Sciatic nerve (tissue), 2 donors: ENCODE measurements around the gene SHISA9. TPM values are rescaled to one million over a fixed set of nuclear protein-coding genes. Genes with fewer than 3 reads are reported as not detected.

Experiments used
- ATAC-seq: fragments of 200-7000 bp; cut with Tn5 transposase; one replicate; pipeline ENCODE4 v1.9.1; 2020; ENCODE audit warnings: mild to moderate bottlenecking, moderate library complexity
- DNase-seq: peaks from one replicate; pipeline ENCODE4 v3.0.0-alpha.2; 2020; ENCODE audit warnings: low spot score
- intact Hi-C: fragments of 100-400 bp; cut with DNase I; formaldehyde crosslinking; loops from one replicate; pipeline ENCODE4 v1.14.2; 2022
- total RNA-seq: library from RNA; stranded (reverse); fragmentation: NEBNext Ultra II Directional; extraction: Animal tissue kit (Norgen Biotek cat#: 25700); gene quantifications from one replicate; pipeline ENCODE4 v1.2.1, GENCODE V29; 2021
- donor health status: DM: no; HTN: no; CAD: no.
- donor health status: DM: no; HTN: no; CAD: no.

The SHISA9 gene
- total RNA-seq, 1 donor from 2014 or later = 3.8 TPM

- intact Hi-C loops = no loop called here
Observed at GRCh38 chr16:13194766-13195165, 293.4 kb downstream of the SHISA9 start.

GRCh38 chr16:13203725-13204124 is 302.3 kb downstream of the SHISA9 start:
- intact Hi-C loops = no loop called here
- DNase-seq (no peak), ATAC-seq (no peak)

More at GRCh38 chr16:13194766-13195165, 293.4 kb downstream of the SHISA9 start:
- DNase-seq = no peak
- no peak for ATAC-seq

- DNase-seq = no peak
- no peak for ATAC-seq
- intact Hi-C loops = no loop called here
Observed at GRCh38 chr16:13205352-13205751, 304.0 kb downstream of the SHISA9 start.

- ATAC-seq (no peak), DNase-seq (no peak)
- intact Hi-C loops = no loop called here
Observed at GRCh38 chr16:13206606-13207005, 305.2 kb downstream of the SHISA9 start.

- intact Hi-C loops = no loop called here
- ATAC-seq (no peak), DNase-seq (no peak)
Observed at GRCh38 chr16:13207151-13207550, 305.8 kb downstream of the SHISA9 start.

- DNase-seq (no peak), ATAC-seq (no peak)
- intact Hi-C loops = no loop called here
Observed at GRCh38 chr16:13223666-13224065, 322.3 kb downstream of the SHISA9 start.

- intact Hi-C loops = no loop called here
- ATAC-seq = no peak
- DNase-seq = no peak
Observed at GRCh38 chr16:13229039-13229438, 327.6 kb downstream of the SHISA9 start.

GRCh38 chr16:13231365-13231764 is 330.0 kb downstream of the SHISA9 start:
- DNase-seq (no peak), ATAC-seq (no peak)
- intact Hi-C loops = no loop called here

- DNase-seq = no peak
- no peak for ATAC-seq
- intact Hi-C loops = no loop called here
Observed at GRCh38 chr16:13234999-13235398, 333.6 kb downstream of the SHISA9 start.

- intact Hi-C loops = no loop called here
- ATAC-seq (no peak), DNase-seq (no peak)
Observed at GRCh38 chr16:13236308-13236707, 334.9 kb downstream of the SHISA9 start.

GRCh38 chr16:13238182-13238581 is 336.8 kb downstream of the SHISA9 start:
- intact Hi-C loops = no loop called here
- ATAC-seq = no peak
- no peak for DNase-seq

- DNase-seq (no peak), ATAC-seq (no peak)
- intact Hi-C loops = no loop called here
Observed at GRCh38 chr16:13242201-13242600, 340.8 kb downstream of the SHISA9 start.

- no peak for ATAC-seq
- DNase-seq = no peak
- intact Hi-C loops = no loop called here
Observed at GRCh38 chr16:13244770-13245169, 343.4 kb downstream of the SHISA9 start.

- ATAC-seq (no peak), DNase-seq (no peak)
- intact Hi-C loops = no loop called here
Observed at GRCh38 chr16:13245713-13246377, 344.4 kb downstream of the SHISA9 start.

GRCh38 chr16:13254998-13255614 is 353.7 kb downstream of the SHISA9 start:
- intact Hi-C loops = no loop called here

GRCh38 chr16:13262270-13263090 is 361.1 kb downstream of the SHISA9 start:
- no peak for DNase-seq
- no peak for ATAC-seq
- intact Hi-C loops = no loop called here

More at GRCh38 chr16:13254998-13255614, 353.7 kb downstream of the SHISA9 start:
- ATAC-seq = no peak
- no peak for DNase-seq

- intact Hi-C loops = no loop called here
- ATAC-seq (no peak), DNase-seq (no peak)
Observed at GRCh38 chr16:13264749-13265552, 363.6 kb downstream of the SHISA9 start.

- intact Hi-C loops = no loop called here
- DNase-seq (no peak), ATAC-seq (no peak)
Observed at GRCh38 chr16:13269359-13269758, 368.0 kb downstream of the SHISA9 start.

GRCh38 chr16:13269905-13270528 is 368.6 kb downstream of the SHISA9 start:
- no peak for DNase-seq
- intact Hi-C loops = no loop called here
- no peak for ATAC-seq
